Measurements from ENCODE around the gene COPA.

GRCh38 chr1:160375788-160376524 is 32.9 kb upstream of the COPA start:
- TF ChIP-seq, protein P1, sequence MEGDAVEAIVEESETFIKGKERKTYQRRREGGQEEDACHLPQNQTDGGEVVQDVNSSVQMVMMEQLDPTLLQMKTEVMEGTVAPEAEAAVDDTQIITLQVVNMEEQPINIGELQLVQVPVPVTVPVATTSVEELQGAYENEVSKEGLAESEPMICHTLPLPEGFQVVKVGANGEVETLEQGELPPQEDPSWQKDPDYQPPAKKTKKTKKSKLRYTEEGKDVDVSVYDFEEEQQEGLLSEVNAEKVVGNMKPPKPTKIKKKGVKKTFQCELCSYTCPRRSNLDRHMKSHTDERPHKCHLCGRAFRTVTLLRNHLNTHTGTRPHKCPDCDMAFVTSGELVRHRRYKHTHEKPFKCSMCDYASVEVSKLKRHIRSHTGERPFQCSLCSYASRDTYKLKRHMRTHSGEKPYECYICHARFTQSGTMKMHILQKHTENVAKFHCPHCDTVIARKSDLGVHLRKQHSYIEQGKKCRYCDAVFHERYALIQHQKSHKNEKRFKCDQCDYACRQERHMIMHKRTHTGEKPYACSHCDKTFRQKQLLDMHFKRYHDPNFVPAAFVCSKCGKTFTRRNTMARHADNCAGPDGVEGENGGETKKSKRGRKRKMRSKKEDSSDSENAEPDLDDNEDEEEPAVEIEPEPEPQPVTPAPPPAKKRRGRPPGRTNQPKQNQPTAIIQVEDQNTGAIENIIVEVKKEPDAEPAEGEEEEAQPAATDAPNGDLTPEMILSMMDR (IDR thresholded peaks at IDR 0.05): no peak
- TF ChIP-seq ZFX (IDR thresholded peaks at IDR 0.05; ENCODE audit: borderline replicate concordance): no peak

All from 22Rv1 (cell line).